Liver (tissue), 9 donors: ENCODE data around the gene CLPSL1. TPM values are rescaled to one million over a fixed set of nuclear protein-coding genes. Genes with fewer than 3 reads are reported as not detected.

Source experiments
- DNase-seq: peaks from one replicate; pipeline ENCODE4 v3.0.0-alpha.2; 2017; ENCODE audit warnings: low spot score
- H3K27ac ChIP-seq, 2 donors: one replicate each; pipeline ENCODE4 v1.7.0; 2013; ENCODE audit warnings: inconsistent platforms in 2 of 2, low read length in 2 of 2, control low read depth in 1 of 2, low read depth in 1 of 2, mild to moderate bottlenecking in 1 of 2
- H3K27me3 ChIP-seq, 4 donors: one replicate each; pipeline versions ENCODE4 v1.6.1 to v1.7.0; 2013; ENCODE audit warnings: low read length in 3 of 4, inconsistent platforms in 1 of 4, mild to moderate bottlenecking in 1 of 4, moderate library complexity in 1 of 4; ENCODE audit not compliant: control insufficient read depth in 4 of 4, insufficient read depth in 4 of 4
- H3K36me3 ChIP-seq, 4 donors: one replicate each; pipeline versions ENCODE4 v1.6.1 to v1.7.0; 2013; ENCODE audit warnings: low read length in 3 of 4, mild to moderate bottlenecking in 3 of 4, low read depth in 1 of 4, moderate library complexity in 1 of 4; ENCODE audit not compliant: control insufficient read depth in 4 of 4, insufficient read depth in 3 of 4
- H3K4me1 ChIP-seq, 4 donors: one replicate each; pipeline versions ENCODE4 v1.6.1 to v1.7.0; 2013; ENCODE audit warnings: low read length in 3 of 4, mild to moderate bottlenecking in 3 of 4, moderate library complexity in 1 of 4; ENCODE audit not compliant: control insufficient read depth in 4 of 4, insufficient read depth in 4 of 4
- H3K4me3 ChIP-seq, 3 donors: one replicate each; pipeline versions ENCODE4 v1.6.1 to v1.7.0; 2013; ENCODE audit warnings: low read length in 3 of 3, control low read depth in 1 of 3, low read depth in 1 of 3, mild to moderate bottlenecking in 1 of 3
- H3K9ac ChIP-seq, 2 donors: one replicate each; pipeline ENCODE4 v1.7.0; 2013; ENCODE audit warnings: low read length in 2 of 2, mild to moderate bottlenecking in 2 of 2, moderate library complexity in 2 of 2, control low read depth in 1 of 2, low read depth in 1 of 2
- H3K9me3 ChIP-seq, 4 donors: one replicate each; pipeline versions ENCODE4 v1.6.1 to v1.7.0; 2013; ENCODE audit warnings: low read length in 3 of 4; ENCODE audit not compliant: control insufficient read depth in 4 of 4
- EGR1 ChIP-seq, 2 donors: IDR thresholded peaks; 2 replicates each; pipeline ENCODE4 v1.6.1; 2016 to 2018; ENCODE audit warnings: antibody characterized with exemption in 2 of 2, low read depth in 2 of 2
- FOXA1 ChIP-seq: IDR thresholded peaks from 2 replicates; pipeline ENCODE4 v1.6.1; 2016; ENCODE audit warnings: antibody characterized with exemption
- FOXA2 ChIP-seq: IDR thresholded peaks from 2 replicates; pipeline ENCODE4 v1.6.1; 2016; ENCODE audit warnings: antibody characterized with exemption
- HNF4A ChIP-seq, 2 donors: conservative IDR thresholded peaks; 2 replicates each; pipeline ENCODE4 v1.6.1; 2016; ENCODE audit warnings: antibody characterized with exemption in 2 of 2, mild to moderate bottlenecking in 2 of 2
- HNF4G ChIP-seq: IDR thresholded peaks from 2 replicates; pipeline ENCODE4 v1.6.1; 2016; ENCODE audit warnings: antibody characterized with exemption
- JUND ChIP-seq, 2 donors: IDR thresholded peaks; 2 replicates each; pipeline ENCODE4 v1.6.1; 2016; ENCODE audit warnings: antibody characterized with exemption in 2 of 2
- NR2F2 ChIP-seq: IDR thresholded peaks from 2 replicates; pipeline ENCODE4 v1.6.1; 2016; ENCODE audit warnings: antibody characterized with exemption
- RAD21 ChIP-seq, 2 donors: IDR thresholded peaks; 2 replicates each; pipeline ENCODE4 v1.6.1; 2016; ENCODE audit warnings: antibody characterized with exemption in 2 of 2, mild to moderate bottlenecking in 2 of 2
- RXRA ChIP-seq, 2 donors: IDR thresholded peaks; 2 replicates each; pipeline ENCODE4 v1.6.1; 2017 to 2018; ENCODE audit warnings: antibody characterized with exemption in 2 of 2, mild to moderate bottlenecking in 1 of 2
- SP1 ChIP-seq: IDR thresholded peaks from 2 replicates; pipeline ENCODE4 v1.6.1; 2018; ENCODE audit warnings: antibody characterized with exemption, mild to moderate bottlenecking
- TAF1 ChIP-seq: conservative IDR thresholded peaks from 2 replicates; pipeline ENCODE4 v1.6.1; 2016; ENCODE audit warnings: antibody characterized with exemption, mild to moderate bottlenecking
- YY1 ChIP-seq: IDR thresholded peaks from 2 replicates; pipeline ENCODE4 v1.6.1; 2016; ENCODE audit warnings: antibody characterized with exemption, mild to moderate bottlenecking
- WGBS: extraction: QIAGEN DNeasy Blood & Tissue Kit; methylation state at CpG from one replicate; pipeline ENCODE4 v1.1.7; 2013; 5-methylcytosine and 5-hydroxymethylcytosine counted together
- polyA plus RNA-seq, 2 donors: library from polyadenylated mRNA; stranded (reverse) in 1 of 2; unstranded in 1 of 2; fragments of 200-250 nt in 1 of 2; fragments of >200 nt in 1 of 2; fragmentation: Nextera tagmentation in 1 of 2; extraction: Ambion mirVana in 1 of 2; gene quantifications; one replicate each; pipeline versions ENCODE4 v1.2.1 to v1.2.3, GENCODE V29; 2013 to 2015
- total RNA-seq, 2 donors: library from RNA; depleted of rRNA; stranded (reverse); fragments of >200 nt; gene quantifications; one replicate each; pipeline ENCODE4 v1.2.3, GENCODE V29; 2014
- TF ChIP-seq, protein P1 (sequence below): IDR thresholded peaks from 2 replicates; pipeline ENCODE4 v1.6.1; 2016; ENCODE audit warnings: antibody characterized with exemption
- TF ChIP-seq, protein P2 (sequence below): IDR thresholded peaks from 2 replicates; pipeline ENCODE4 v1.6.1; 2016; ENCODE audit warnings: antibody characterized with exemption, mild to moderate bottlenecking
- TF ChIP-seq, protein P3 (sequence below): IDR thresholded peaks from 2 replicates; pipeline ENCODE4 v1.6.1; 2016; ENCODE audit warnings: antibody characterized with exemption
- TF ChIP-seq, protein P4 (sequence below): IDR thresholded peaks from 2 replicates; pipeline ENCODE4 v1.6.1; 2016; ENCODE audit warnings: antibody characterized with exemption
- TF ChIP-seq, protein P5 (sequence below): fragments of 150-350 bp; IDR thresholded peaks from 2 replicates; pipeline ENCODE4 v1.5.1; 2017; ENCODE audit warnings: improper control_type of control experiment, low read depth, low read length; ENCODE audit not compliant: missing input control
- donor health status: healthy.
- donor health status: healthy.
- donor health status: healthy.
- donor health status: healthy.
- donor health status: healthy.

CLPSL1 gene
- total and polyA plus RNA-seq, 4 donors: not detected

DNA sequence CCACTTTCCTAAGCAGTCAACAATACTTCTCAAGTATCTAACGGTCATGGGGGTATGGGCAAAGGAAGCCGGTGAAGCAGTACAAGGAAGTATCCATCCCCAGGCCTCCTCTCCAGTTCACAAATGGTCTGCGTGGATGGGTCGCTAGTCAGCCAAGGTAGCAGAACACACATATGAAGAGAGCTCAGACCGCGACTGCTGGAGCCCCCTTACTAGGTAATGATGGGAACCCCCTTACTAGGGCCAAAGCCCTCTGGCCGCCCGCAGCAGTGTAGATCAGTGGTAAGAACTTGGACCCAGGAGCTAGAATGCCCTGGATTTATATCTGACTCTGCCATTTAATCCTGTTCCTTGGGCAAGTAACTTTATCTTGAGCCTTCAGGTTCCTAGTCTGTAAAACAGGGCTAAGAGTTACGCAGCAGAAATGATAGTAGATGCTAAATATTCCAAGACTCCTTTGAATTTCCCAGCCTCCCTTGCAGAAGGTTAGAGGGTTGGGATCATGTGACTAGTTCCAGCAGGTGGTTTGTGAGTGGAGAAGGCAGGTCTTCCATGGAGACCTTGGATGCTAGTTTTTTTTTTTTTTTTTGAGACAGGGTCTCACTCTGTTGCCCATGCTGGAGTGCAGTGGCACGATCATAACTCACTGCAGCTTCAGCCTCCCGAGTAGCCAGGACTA is 6.6 kb upstream of the CLPSL1 start:
- WGBS: 86% methylated on average over 11 of the region's 11 CpGs
- TF ChIP-seq, protein P1, sequence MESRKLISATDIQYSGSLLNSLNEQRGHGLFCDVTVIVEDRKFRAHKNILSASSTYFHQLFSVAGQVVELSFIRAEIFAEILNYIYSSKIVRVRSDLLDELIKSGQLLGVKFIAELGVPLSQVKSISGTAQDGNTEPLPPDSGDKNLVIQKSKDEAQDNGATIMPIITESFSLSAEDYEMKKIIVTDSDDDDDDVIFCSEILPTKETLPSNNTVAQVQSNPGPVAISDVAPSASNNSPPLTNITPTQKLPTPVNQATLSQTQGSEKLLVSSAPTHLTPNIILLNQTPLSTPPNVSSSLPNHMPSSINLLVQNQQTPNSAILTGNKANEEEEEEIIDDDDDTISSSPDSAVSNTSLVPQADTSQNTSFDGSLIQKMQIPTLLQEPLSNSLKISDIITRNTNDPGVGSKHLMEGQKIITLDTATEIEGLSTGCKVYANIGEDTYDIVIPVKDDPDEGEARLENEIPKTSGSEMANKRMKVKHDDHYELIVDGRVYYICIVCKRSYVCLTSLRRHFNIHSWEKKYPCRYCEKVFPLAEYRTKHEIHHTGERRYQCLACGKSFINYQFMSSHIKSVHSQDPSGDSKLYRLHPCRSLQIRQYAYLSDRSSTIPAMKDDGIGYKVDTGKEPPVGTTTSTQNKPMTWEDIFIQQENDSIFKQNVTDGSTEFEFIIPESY: no peak
- TF ChIP-seq EGR1 (IDR thresholded peaks at IDR 0.05; ENCODE audit: low read depth in 2 of 2) (no peak), FOXA1 (no peak), NR2F2 (no peak), JUND (IDR thresholded peaks at IDR 0.05) (no peak), RXRA (IDR thresholded peaks at IDR 0.05) (no peak), RAD21 (IDR thresholded peaks at IDR 0.05) (no peak), HNF4A (conservative IDR thresholded peaks at IDR 0.05) (no peak), FOXA2 (no peak), TAF1 (no peak), HNF4G (no peak), YY1 (no peak), SP1 (no peak)
- TF ChIP-seq, protein P2, sequence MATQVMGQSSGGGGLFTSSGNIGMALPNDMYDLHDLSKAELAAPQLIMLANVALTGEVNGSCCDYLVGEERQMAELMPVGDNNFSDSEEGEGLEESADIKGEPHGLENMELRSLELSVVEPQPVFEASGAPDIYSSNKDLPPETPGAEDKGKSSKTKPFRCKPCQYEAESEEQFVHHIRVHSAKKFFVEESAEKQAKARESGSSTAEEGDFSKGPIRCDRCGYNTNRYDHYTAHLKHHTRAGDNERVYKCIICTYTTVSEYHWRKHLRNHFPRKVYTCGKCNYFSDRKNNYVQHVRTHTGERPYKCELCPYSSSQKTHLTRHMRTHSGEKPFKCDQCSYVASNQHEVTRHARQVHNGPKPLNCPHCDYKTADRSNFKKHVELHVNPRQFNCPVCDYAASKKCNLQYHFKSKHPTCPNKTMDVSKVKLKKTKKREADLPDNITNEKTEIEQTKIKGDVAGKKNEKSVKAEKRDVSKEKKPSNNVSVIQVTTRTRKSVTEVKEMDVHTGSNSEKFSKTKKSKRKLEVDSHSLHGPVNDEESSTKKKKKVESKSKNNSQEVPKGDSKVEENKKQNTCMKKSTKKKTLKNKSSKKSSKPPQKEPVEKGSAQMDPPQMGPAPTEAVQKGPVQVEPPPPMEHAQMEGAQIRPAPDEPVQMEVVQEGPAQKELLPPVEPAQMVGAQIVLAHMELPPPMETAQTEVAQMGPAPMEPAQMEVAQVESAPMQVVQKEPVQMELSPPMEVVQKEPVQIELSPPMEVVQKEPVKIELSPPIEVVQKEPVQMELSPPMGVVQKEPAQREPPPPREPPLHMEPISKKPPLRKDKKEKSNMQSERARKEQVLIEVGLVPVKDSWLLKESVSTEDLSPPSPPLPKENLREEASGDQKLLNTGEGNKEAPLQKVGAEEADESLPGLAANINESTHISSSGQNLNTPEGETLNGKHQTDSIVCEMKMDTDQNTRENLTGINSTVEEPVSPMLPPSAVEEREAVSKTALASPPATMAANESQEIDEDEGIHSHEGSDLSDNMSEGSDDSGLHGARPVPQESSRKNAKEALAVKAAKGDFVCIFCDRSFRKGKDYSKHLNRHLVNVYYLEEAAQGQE: no peak
- TF ChIP-seq, protein P3, sequence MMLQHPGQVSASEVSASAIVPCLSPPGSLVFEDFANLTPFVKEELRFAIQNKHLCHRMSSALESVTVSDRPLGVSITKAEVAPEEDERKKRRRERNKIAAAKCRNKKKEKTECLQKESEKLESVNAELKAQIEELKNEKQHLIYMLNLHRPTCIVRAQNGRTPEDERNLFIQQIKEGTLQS: no peak
- TF ChIP-seq, protein P4, sequence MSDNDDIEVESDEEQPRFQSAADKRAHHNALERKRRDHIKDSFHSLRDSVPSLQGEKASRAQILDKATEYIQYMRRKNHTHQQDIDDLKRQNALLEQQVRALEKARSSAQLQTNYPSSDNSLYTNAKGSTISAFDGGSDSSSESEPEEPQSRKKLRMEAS: no peak
- TF ChIP-seq, protein P5, sequence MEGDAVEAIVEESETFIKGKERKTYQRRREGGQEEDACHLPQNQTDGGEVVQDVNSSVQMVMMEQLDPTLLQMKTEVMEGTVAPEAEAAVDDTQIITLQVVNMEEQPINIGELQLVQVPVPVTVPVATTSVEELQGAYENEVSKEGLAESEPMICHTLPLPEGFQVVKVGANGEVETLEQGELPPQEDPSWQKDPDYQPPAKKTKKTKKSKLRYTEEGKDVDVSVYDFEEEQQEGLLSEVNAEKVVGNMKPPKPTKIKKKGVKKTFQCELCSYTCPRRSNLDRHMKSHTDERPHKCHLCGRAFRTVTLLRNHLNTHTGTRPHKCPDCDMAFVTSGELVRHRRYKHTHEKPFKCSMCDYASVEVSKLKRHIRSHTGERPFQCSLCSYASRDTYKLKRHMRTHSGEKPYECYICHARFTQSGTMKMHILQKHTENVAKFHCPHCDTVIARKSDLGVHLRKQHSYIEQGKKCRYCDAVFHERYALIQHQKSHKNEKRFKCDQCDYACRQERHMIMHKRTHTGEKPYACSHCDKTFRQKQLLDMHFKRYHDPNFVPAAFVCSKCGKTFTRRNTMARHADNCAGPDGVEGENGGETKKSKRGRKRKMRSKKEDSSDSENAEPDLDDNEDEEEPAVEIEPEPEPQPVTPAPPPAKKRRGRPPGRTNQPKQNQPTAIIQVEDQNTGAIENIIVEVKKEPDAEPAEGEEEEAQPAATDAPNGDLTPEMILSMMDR: no peak
- no peak for DNase-seq
- peaks cover 0 to 6% (median 3%) of the 10 kb centered on the region in 4 donors for H3K4me1 ChIP-seq
- H3K9ac ChIP-seq: no peak overlapping the region
- no peak overlapping the region for H3K27ac ChIP-seq
- no peak overlapping the region for H3K4me3 ChIP-seq
- H3K27me3 ChIP-seq: no peaks in the 10 kb centered on the region
- no peaks in the 10 kb centered on the region for H3K9me3 ChIP-seq
- H3K36me3 ChIP-seq: no peaks in the 10 kb centered on the region
